Central memory CD4-positive, alpha-beta T cell (primary cell): Measurements from ENCODE around the gene DHX34.

ENCODE experiments used
- DNase-seq: peaks from one replicate; pipeline ENCODE4 v3.0.0; 2022

DHX34 gene

GRCh38 chr19:47418692-47419029 is 69.5 kb downstream of the DHX34 start:
- no peak for DNase-seq

- no peak for DNase-seq
Observed at GRCh38 chr19:47419030-47419783, 70.1 kb downstream of the DHX34 start, which contains the start of gene MEIS3. Gene MEIS3, minus strand, starts transcription at chr19:47419527. Its CDS starts 446 bp downstream, at chr19:47419081.

GRCh38 chr19:47419789-47420188 is 70.7 kb downstream of the DHX34 start:
- no peak for DNase-seq

- no peak for DNase-seq
Observed at GRCh38 chr19:47421244-47421786, 72.2 kb downstream of the DHX34 start.

- DNase-seq: no peak
Observed at GRCh38 chr19:47421844-47422395, 72.8 kb downstream of the DHX34 start.

- no peak for DNase-seq
Observed at GRCh38 chr19:47422417-47423163, 73.5 kb downstream of the DHX34 start.

GRCh38 chr19:47423203-47423882 is 74.2 kb downstream of the DHX34 start:
- DNase-seq: no peak

- peak; percentile 57 for DNase-seq
Observed at GRCh38 chr19:47427241-47428176, 78.4 kb downstream of the DHX34 start.

GRCh38 chr19:47428177-47428894 is 79.2 kb downstream of the DHX34 start:
- peak; percentile 77 for DNase-seq

- no peak for DNase-seq
Observed at GRCh38 chr19:47429140-47429793, 80.2 kb downstream of the DHX34 start.

GRCh38 chr19:47430041-47430802 is 81.1 kb downstream of the DHX34 start:
- DNase-seq: no peak

- no peak for DNase-seq
Observed at GRCh38 chr19:47432091-47432490, 83.0 kb downstream of the DHX34 start.
